ENCODE measurements around the gene RPRD1B. TPM values are rescaled to one million over a fixed set of nuclear protein-coding genes. Genes with fewer than 3 reads are reported as not detected.

Gene RPRD1B
- total and polyA plus RNA-seq, 2 of the 4 experiments (the other 2 are of a cell fraction) = 8.4 to 9.9 TPM

GRCh38 chr20:38111366-38112232, 78.1 kb downstream of the RPRD1B start:
- peaks cover 20% of the 10 kb centered on the region for H3K4me1 ChIP-seq (ENCODE audit: control insufficient read depth, insufficient read depth, low read length)
- no peak overlapping the region for H2AK9ac ChIP-seq (replicated peaks; ENCODE audit: low read depth, low read length, poor library complexity)
- H3K14ac ChIP-seq (replicated peaks; ENCODE audit: low read depth, low read length) = peak overlapping the region; percentile 73; the same call in 1 of the 2 replicates
- peak overlapping the region in 1 of 2 experiments; percentile 39; a peak in 1 of 4 replicates for H4K8ac ChIP-seq (ENCODE audit: low read depth in 2 of 2, low read length in 2 of 2)
- peak overlapping the region; percentile 61 for H2BK120ac ChIP-seq (ENCODE audit: low read depth, low read length)
- no peak overlapping the region for H3K23ac ChIP-seq (ENCODE audit: low read depth, low read length)
- intact Hi-C loops (cut with micrococcal nuclease) = no loop called here
- WGBS, 2 experiments (ENCODE audit: extremely low coverage in 2 of 2, insufficient read length in 1 of 2) = no CpG with 5 or more reads among the region's 8 CpGs
- no peak for TF ChIP-seq CHD1 (IDR thresholded peaks at IDR 0.05; ENCODE audit: low read depth, low read length)
- TF ChIP-seq MAFK (IDR thresholded peaks at IDR 0.05; ENCODE audit: low read depth, low read length) = no peak
- no peak for TF ChIP-seq FOS (IDR thresholded peaks at IDR 0.05; ENCODE audit: low read depth, low read length)
- no peak for TF ChIP-seq MXI1 (IDR thresholded peaks at IDR 0.05; ENCODE audit: borderline replicate concordance, low read depth, low read length)
- TF ChIP-seq NFE2L2 (IDR thresholded peaks at IDR 0.05; ENCODE audit: low read depth, low read length) = no peak
- TF ChIP-seq MAZ (IDR thresholded peaks at IDR 0.05; ENCODE audit: borderline replicate concordance, low read depth, low read length) = no peak
- TF ChIP-seq CEBPB (IDR thresholded peaks at IDR 0.05; ENCODE audit: low read depth, low read length) = no peak
- TF ChIP-seq USF2 (IDR thresholded peaks at IDR 0.05; ENCODE audit: low read depth, low read length) = no peak
- TF ChIP-seq RAD21 (IDR thresholded peaks at IDR 0.05; ENCODE audit: low read length) = no peak
- H3K4ac ChIP-seq (ENCODE audit: low read depth, low read length) = peak overlapping the region; percentile 72
- H4K91ac ChIP-seq (ENCODE audit: insufficient read depth, low read depth, low read length) = no peak overlapping the region; the same call in 1 of the 2 replicates
- peak overlapping the region; percentile 83 for H2AK5ac ChIP-seq (ENCODE audit: low read depth, low read length)
- no peaks in the 10 kb centered on the region for H3K79me1 ChIP-seq (ENCODE audit: low read depth in 1 of 2, low read length in 2 of 2)
- H4K5ac ChIP-seq (ENCODE audit: low read depth, low read length) = 0 out of 2 replicates have a peak overlapping the region, but pooled peaks have one; percentile 6
- H3K9ac ChIP-seq (ENCODE audit: low read depth, low read length) = no peak overlapping the region
- no peak overlapping the region for H3K27ac ChIP-seq (ENCODE audit: insufficient read depth, low read length)
- in situ Hi-C loops (cut with MboI; ENCODE audit: low sequenced_read_pairs) = no loop called here
- no TSS peak for BruUV-seq (replicated peaks)
- H3K4me2 ChIP-seq (ENCODE audit: low read depth, low read length) = no peak overlapping the region
- peak overlapping the region; percentile 13; the same call in 1 of the 2 replicates for H3K18ac ChIP-seq (ENCODE audit: low read depth, low read length)
- H3K9me3 ChIP-seq (ENCODE audit: control insufficient read depth, insufficient read depth, low read length) = no peaks in the 10 kb centered on the region
- no peak overlapping the region for H2BK5ac ChIP-seq (ENCODE audit: low read depth, low read length, poor library complexity, severe bottlenecking)
- DNase-seq = no peak
- no peak overlapping the region for H3K4me3 ChIP-seq (ENCODE audit: insufficient read depth, low read depth, low read length)
- H3K27me3 ChIP-seq (ENCODE audit: control insufficient read depth, insufficient read depth, low read length) = no peaks in the 10 kb centered on the region
- POLR2A ChIA-PET (ENCODE audit: unreplicated experiment) = no interaction called here
- dilution Hi-C loops (cut with HindIII; ENCODE audit: low sequenced_read_pairs, unreplicated experiment) = no loop called here
- H3K56ac ChIP-seq (ENCODE audit: extremely low read depth, insufficient read depth, low read length) = no peak overlapping the region
- ATAC-seq (ENCODE audit: low read depth) = no peak
- H4K20me1 ChIP-seq (ENCODE audit: insufficient read depth, low read length) = no peaks in the 10 kb centered on the region
- H3K9me1 ChIP-seq (ENCODE audit: insufficient read depth, low read length) = peaks cover 35% of the 10 kb centered on the region
- peak overlapping the region; percentile 57 for H2BK20ac ChIP-seq (ENCODE audit: low read depth, low read length)
- CTCF ChIA-PET = interaction anchor here (1.2 kb wide), 1 partner anchor 38 kb away, joined by 3 read pairs; no protein-coding TSS in a partner anchor
- H2AFZ ChIP-seq (replicated peaks; ENCODE audit: low read length, poor library complexity) = no peak overlapping the region
- peak overlapping the region; percentile 58; the same call in 2 of the 3 replicates for H2BK15ac ChIP-seq (ENCODE audit: low read depth, low read length)
- no peaks in the 10 kb centered on the region for H3K36me3 ChIP-seq (ENCODE audit: control insufficient read depth, insufficient read depth, low read length)

All from IMR-90 (cell line).